A549 (cell line): ENCODE data around the gene STAG3.

Experiments used
- CHD4 ChIP-seq: fragments of 200-600 bp; sonication (generic); IDR thresholded peaks from 2 replicates; pipeline ENCODE4 v1.6.1; 2016; ENCODE audit warnings: antibody characterized with exemption, mild to moderate bottlenecking, borderline replicate concordance
- POLR2A ChIP-seq: IDR thresholded peaks from 2 replicates; pipeline ENCODE4 v1.6.1; 2012; ENCODE audit warnings: mild to moderate bottlenecking, low read length
- REST ChIP-seq: fragments of 200-600 bp; sonication (generic); IDR thresholded peaks from 2 replicates; pipeline ENCODE4 v1.6.1; 2016; ENCODE audit warnings: antibody characterized with exemption, mild to moderate bottlenecking, moderate library complexity
- RFX5 ChIP-seq: fragments of 450-650 bp; IDR thresholded peaks from 2 replicates; pipeline ENCODE4 v1.7.1; 2014; ENCODE audit warnings: antibody characterized with exemption, mild to moderate bottlenecking, moderate library complexity
- TF ChIP-seq, protein P1 (sequence below): fragments of >200 bp; sonication (Bioruptor Twin); formaldehyde crosslinking; IDR thresholded peaks from 3 replicates; pipeline ENCODE4 v1.5.1; 2016
- TF ChIP-seq, protein P2 (sequence below): fragments of 150-350 bp; IDR thresholded peaks from 2 replicates; pipeline ENCODE4 v1.6.1; 2014; ENCODE audit warnings: low read depth, mild to moderate bottlenecking, low read length
- TF ChIP-seq, protein P3 (sequence below): IDR thresholded peaks from 2 replicates; pipeline ENCODE4 v1.6.1; 2012; ENCODE audit warnings: low read depth, borderline replicate concordance

GRCh38 chr7:100157334-100158228, 20.1 kb upstream of the STAG3 start:
- TF ChIP-seq RFX5, result no peak
- TF ChIP-seq CHD4, result no peak
- TF ChIP-seq POLR2A, result no peak
- no peak for TF ChIP-seq REST
- TF ChIP-seq, protein P1, sequence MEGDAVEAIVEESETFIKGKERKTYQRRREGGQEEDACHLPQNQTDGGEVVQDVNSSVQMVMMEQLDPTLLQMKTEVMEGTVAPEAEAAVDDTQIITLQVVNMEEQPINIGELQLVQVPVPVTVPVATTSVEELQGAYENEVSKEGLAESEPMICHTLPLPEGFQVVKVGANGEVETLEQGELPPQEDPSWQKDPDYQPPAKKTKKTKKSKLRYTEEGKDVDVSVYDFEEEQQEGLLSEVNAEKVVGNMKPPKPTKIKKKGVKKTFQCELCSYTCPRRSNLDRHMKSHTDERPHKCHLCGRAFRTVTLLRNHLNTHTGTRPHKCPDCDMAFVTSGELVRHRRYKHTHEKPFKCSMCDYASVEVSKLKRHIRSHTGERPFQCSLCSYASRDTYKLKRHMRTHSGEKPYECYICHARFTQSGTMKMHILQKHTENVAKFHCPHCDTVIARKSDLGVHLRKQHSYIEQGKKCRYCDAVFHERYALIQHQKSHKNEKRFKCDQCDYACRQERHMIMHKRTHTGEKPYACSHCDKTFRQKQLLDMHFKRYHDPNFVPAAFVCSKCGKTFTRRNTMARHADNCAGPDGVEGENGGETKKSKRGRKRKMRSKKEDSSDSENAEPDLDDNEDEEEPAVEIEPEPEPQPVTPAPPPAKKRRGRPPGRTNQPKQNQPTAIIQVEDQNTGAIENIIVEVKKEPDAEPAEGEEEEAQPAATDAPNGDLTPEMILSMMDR, result no peak
- TF ChIP-seq, protein P2, sequence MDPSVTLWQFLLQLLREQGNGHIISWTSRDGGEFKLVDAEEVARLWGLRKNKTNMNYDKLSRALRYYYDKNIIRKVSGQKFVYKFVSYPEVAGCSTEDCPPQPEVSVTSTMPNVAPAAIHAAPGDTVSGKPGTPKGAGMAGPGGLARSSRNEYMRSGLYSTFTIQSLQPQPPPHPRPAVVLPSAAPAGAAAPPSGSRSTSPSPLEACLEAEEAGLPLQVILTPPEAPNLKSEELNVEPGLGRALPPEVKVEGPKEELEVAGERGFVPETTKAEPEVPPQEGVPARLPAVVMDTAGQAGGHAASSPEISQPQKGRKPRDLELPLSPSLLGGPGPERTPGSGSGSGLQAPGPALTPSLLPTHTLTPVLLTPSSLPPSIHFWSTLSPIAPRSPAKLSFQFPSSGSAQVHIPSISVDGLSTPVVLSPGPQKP, result no peak
- TF ChIP-seq, protein P3, sequence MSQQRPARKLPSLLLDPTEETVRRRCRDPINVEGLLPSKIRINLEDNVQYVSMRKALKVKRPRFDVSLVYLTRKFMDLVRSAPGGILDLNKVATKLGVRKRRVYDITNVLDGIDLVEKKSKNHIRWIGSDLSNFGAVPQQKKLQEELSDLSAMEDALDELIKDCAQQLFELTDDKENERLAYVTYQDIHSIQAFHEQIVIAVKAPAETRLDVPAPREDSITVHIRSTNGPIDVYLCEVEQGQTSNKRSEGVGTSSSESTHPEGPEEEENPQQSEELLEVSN, result no peak
